Effector CD8-positive, alpha-beta T cell (primary cell): ENCODE data around the gene TMEM170B.

ENCODE experiments used
- DNase-seq: peaks from one replicate; lab custom pipeline; 2025; lab: John Stamatoyannopoulos, UW

Gene TMEM170B

GRCh38 chr6:11586117-11586516 lies 48.6 kb downstream of the TMEM170B start:
- DNase-seq, result no peak

- DNase-seq, result no peak
Observed at GRCh38 chr6:11586536-11586935, 49.0 kb downstream of the TMEM170B start.

- DNase-seq, result no peak
Observed at GRCh38 chr6:11589261-11589660, 51.7 kb downstream of the TMEM170B start.

- no peak for DNase-seq
Observed at GRCh38 chr6:11592294-11592906, 54.9 kb downstream of the TMEM170B start.

- DNase-seq, result no peak
Observed at GRCh38 chr6:11593096-11593495, 55.5 kb downstream of the TMEM170B start.

GRCh38 chr6:11595903-11596302 lies 58.4 kb downstream of the TMEM170B start:
- no peak for DNase-seq

- no peak for DNase-seq
Observed at GRCh38 chr6:11596640-11597237, 59.2 kb downstream of the TMEM170B start.

GRCh38 chr6:11598687-11599086 lies 61.1 kb downstream of the TMEM170B start:
- DNase-seq, result no peak

- DNase-seq, result no peak
Observed at GRCh38 chr6:11600251-11600650, 62.7 kb downstream of the TMEM170B start.

GRCh38 chr6:11601776-11602605 lies 64.4 kb downstream of the TMEM170B start:
- DNase-seq, result no peak

- DNase-seq, result no peak
Observed at GRCh38 chr6:11604215-11604614, 66.7 kb downstream of the TMEM170B start.

GRCh38 chr6:11604836-11605506 lies 67.4 kb downstream of the TMEM170B start:
- DNase-seq, result no peak

GRCh38 chr6:11605507-11605905 lies 68.0 kb downstream of the TMEM170B start:
- DNase-seq, result no peak

GRCh38 chr6:11606332-11606731 lies 68.8 kb downstream of the TMEM170B start:
- DNase-seq, result no peak

GRCh38 chr6:11607383-11607782 lies 69.8 kb downstream of the TMEM170B start:
- no peak for DNase-seq

GRCh38 chr6:11608600-11609323 lies 71.2 kb downstream of the TMEM170B start:
- no peak for DNase-seq

- no peak for DNase-seq
Observed at GRCh38 chr6:11609324-11610071, 71.9 kb downstream of the TMEM170B start.

- DNase-seq, result no peak
Observed at GRCh38 chr6:11613336-11613735, 75.8 kb downstream of the TMEM170B start.

- no peak for DNase-seq
Observed at GRCh38 chr6:11613858-11614257, 76.3 kb downstream of the TMEM170B start.

GRCh38 chr6:11614534-11615213 lies 77.1 kb downstream of the TMEM170B start:
- DNase-seq, result no peak

- no peak for DNase-seq
Observed at GRCh38 chr6:11615214-11615602, 77.7 kb downstream of the TMEM170B start.
